Naive B cell (primary cell): ENCODE measurements around the gene E2F8. TPM values are rescaled to one million over a fixed set of nuclear protein-coding genes. Genes with fewer than 3 reads are reported as not detected.

Source experiments
- ATAC-seq, 2 donors: fragments of 150-1000 bp; cut with Tn5 transposase; 2 replicates each; pipeline ENCODE4 v1.10.0; 2021; ENCODE audit warnings: low read depth in 2 of 2, mild to moderate bottlenecking in 2 of 2, moderate library complexity in 2 of 2
- DNase-seq: peaks from one replicate; pipeline ENCODE4 v3.0.0; 2022
- H3K27ac Mint-ChIP-seq, 6 donors: one replicate each; pipeline ENCODE4 v1.8.0; 2020 to 2022; ENCODE audit warnings: mild to moderate bottlenecking in 6 of 6, mixed read lengths in 6 of 6, moderate library complexity in 5 of 6, inconsistent platforms in 2 of 6
- H3K27me3 Mint-ChIP-seq, 3 donors: one replicate each; pipeline ENCODE4 v1.8.0; 2021 to 2022; ENCODE audit warnings: mixed read lengths in 3 of 3, mild to moderate bottlenecking in 1 of 3
- H3K36me3 Mint-ChIP-seq, 2 donors: one replicate each; pipeline ENCODE4 v1.8.0; 2020 to 2022; ENCODE audit warnings: mixed read lengths in 2 of 2, inconsistent platforms in 1 of 2, mild to moderate bottlenecking in 1 of 2
- H3K4me1 Mint-ChIP-seq, 3 donors: one replicate each; pipeline ENCODE4 v1.8.0; 2020 to 2022; ENCODE audit warnings: mixed read lengths in 3 of 3, inconsistent platforms in 1 of 3, mild to moderate bottlenecking in 1 of 3, moderate library complexity in 1 of 3
- H3K4me3 Mint-ChIP-seq, 8 donors: one replicate each; pipeline ENCODE4 v1.8.0; 2020 to 2022; ENCODE audit warnings: mild to moderate bottlenecking in 8 of 8, mixed read lengths in 8 of 8, moderate library complexity in 8 of 8, inconsistent platforms in 2 of 8
- H3K9me3 Mint-ChIP-seq, 7 donors: one replicate each; pipeline ENCODE4 v1.8.0; 2020 to 2022; ENCODE audit warnings: mixed read lengths in 7 of 7, mild to moderate bottlenecking in 5 of 7, inconsistent platforms in 2 of 7, moderate library complexity in 1 of 7
- polyA plus RNA-seq, 6 donors: library from polyadenylated mRNA; unstranded; fragments of 300-500 nt; fragmentation: Illumina TruSeq; gene quantifications; one replicate each; pipeline ENCODE4 v1.2.3, GENCODE V29; 2021; ENCODE audit warnings: low read depth in 6 of 6

Gene E2F8, protein sequence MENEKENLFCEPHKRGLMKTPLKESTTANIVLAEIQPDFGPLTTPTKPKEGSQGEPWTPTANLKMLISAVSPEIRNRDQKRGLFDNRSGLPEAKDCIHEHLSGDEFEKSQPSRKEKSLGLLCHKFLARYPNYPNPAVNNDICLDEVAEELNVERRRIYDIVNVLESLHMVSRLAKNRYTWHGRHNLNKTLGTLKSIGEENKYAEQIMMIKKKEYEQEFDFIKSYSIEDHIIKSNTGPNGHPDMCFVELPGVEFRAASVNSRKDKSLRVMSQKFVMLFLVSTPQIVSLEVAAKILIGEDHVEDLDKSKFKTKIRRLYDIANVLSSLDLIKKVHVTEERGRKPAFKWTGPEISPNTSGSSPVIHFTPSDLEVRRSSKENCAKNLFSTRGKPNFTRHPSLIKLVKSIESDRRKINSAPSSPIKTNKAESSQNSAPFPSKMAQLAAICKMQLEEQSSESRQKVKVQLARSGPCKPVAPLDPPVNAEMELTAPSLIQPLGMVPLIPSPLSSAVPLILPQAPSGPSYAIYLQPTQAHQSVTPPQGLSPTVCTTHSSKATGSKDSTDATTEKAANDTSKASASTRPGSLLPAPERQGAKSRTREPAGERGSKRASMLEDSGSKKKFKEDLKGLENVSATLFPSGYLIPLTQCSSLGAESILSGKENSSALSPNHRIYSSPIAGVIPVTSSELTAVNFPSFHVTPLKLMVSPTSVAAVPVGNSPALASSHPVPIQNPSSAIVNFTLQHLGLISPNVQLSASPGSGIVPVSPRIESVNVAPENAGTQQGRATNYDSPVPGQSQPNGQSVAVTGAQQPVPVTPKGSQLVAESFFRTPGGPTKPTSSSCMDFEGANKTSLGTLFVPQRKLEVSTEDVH
- polyA plus RNA-seq = not detected

DNA sequence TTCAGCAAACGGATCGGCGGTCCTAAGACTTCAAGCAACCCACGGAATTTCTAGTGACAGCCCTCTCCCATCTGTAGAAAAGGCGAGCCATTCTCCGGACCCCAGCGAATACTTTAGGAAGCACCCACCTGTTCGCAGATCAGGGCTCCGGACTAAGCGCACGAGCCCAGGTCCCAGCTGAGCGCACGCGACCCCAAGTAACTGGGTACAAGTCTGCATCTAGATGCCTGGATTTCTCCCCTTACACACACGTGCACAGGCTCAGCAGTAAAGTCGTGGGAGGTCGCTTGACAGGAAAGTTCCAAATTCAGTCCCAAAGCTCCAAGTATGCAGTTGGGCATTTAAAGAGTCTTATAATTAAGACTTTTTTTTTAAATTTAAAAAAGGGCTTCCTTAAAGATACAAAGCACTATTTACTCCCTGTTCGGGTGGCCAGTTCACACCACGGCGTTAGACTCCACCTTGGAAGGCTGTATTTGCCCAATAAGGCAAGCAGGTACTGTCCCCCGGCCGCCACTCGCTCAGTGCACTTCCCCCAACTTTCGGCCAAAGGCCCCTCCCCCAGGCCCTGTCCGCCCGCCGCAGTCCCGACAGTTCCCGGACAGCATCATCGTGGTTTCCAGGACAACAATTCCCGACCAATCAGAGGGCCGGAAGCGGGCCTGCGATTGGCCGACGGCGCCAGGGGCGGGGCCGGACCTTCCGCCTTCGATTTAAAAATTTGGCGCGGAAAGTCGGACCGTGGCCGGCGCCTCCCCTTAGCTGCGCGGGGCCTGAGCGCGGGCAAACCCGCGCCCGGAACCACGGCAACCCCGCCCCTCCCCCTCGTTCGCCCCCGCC lies at the start of gene E2F8:
E2F8 (minus strand) TSS at position 526 of the 840 bp plus-strand sequence. CDS start 824 bp downstream, outside the sequence.
- peaks cover 15 to 25% (median 19%) of the 10 kb centered on the region in 3 donors for H3K4me1 Mint-ChIP-seq
- peaks cover 0 to 7% of the 10 kb centered on the region in 2 donors for H3K36me3 Mint-ChIP-seq
- peak within 1 kb of the TSS in 3 of 6 donors; percentile 36 to 90 (median 39) for H3K27ac Mint-ChIP-seq
- peaks cover 27 to 41% (median 41%) of the 10 kb centered on the region in 3 donors for H3K27me3 Mint-ChIP-seq
- DNase-seq (peak; percentile 78), ATAC-seq (peak; percentile 78 to 84)
- H3K9me3 Mint-ChIP-seq = peaks cover 0 to 3% (median 0%) of the 10 kb centered on the region in 7 donors
- H3K4me3 Mint-ChIP-seq = peak within 1 kb of the TSS; percentile 85 to 95 (median 90)

DNA sequence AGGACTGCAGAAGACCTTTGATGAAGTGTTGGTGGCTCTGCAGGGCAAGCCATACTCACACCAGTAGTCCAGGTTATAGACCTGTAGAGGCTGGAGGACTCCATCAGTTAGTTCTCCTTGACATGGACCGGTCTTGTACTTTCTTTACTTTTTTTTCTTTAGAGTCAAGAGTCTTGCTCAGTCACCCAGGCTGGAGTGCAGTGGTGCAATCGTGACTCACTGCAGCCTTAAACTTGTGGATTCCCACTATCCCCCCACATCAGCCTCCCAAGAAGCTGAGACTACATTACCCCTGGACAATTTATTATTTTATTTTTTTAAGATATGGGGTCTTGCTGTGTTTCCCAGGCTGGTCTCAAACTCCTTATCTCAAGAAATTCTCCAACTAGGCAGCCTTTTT lies 49.6 kb upstream of the E2F8 start:
- Mint-ChIP-seq H3K36me3 (no peaks in the 10 kb centered on the region), H3K27ac (no peak overlapping the region), H3K4me3 (no peak overlapping the region), H3K9me3 (peaks cover 0 to 2% (median 0%) of the 10 kb centered on the region in 7 donors), H3K27me3 (peaks cover 8 to 12% (median 10%) of the 10 kb centered on the region in 3 donors), H3K4me1 (no peaks in the 10 kb centered on the region)
- DNase-seq = no peak
- ATAC-seq = no peak

DNA sequence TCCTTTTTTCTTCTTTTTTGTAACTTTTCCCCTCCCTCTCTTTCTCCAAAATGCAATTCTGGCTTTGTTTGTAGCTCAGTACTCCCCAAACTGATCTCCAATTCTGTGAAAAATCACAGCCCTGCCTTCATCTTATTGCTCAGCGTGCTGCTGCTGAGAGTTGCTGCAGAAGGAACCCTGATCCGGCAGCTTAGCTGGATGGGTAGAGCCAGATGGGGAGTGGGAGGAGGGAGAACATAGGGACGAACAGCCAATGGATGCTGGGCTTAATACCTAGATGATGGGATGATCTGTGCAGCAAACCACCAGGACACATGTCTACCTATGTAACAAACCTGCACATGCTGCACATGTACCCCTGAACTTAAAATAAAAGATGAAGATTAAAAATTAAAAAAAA lies 47.5 kb upstream of the E2F8 start:
- H3K4me1 Mint-ChIP-seq = peaks cover 0 to 13% (median 7%) of the 10 kb centered on the region in 3 donors
- DNase-seq (no peak), ATAC-seq (no peak)
- no peaks in the 10 kb centered on the region for H3K36me3 Mint-ChIP-seq
- peaks cover 0 to 2% (median 0%) of the 10 kb centered on the region in 7 donors for H3K9me3 Mint-ChIP-seq
- H3K27me3 Mint-ChIP-seq = peaks cover 6 to 18% (median 8%) of the 10 kb centered on the region in 3 donors
- H3K4me3 Mint-ChIP-seq = no peak overlapping the region
- H3K27ac Mint-ChIP-seq = no peak overlapping the region

DNA sequence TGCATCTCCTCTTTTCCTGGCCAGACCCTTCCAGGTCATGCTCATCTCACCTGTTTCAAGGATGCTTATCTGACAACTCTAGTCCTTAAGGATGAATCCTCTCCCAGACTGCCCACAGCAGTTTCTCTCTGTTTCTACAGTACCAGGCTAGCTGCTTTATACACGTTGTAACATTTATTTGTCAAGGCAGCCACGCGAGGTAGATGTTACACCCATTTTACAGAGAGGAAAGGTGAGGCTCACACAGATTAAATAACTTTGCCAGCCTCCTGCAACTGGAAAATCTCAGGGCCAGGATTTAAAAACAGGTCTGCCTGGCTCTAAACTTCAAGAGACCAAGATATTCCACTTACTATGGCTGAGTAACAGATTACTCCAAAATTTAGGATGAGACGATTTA lies 45.7 kb upstream of the E2F8 start:
- H3K4me1 Mint-ChIP-seq = peaks cover 0 to 17% (median 7%) of the 10 kb centered on the region in 3 donors
- H3K36me3 Mint-ChIP-seq = no peaks in the 10 kb centered on the region
- peaks cover 6 to 18% (median 8%) of the 10 kb centered on the region in 3 donors for H3K27me3 Mint-ChIP-seq
- no peak overlapping the region for H3K4me3 Mint-ChIP-seq
- no peak for ATAC-seq
- H3K9me3 Mint-ChIP-seq = peaks cover 0 to 2% (median 0%) of the 10 kb centered on the region in 7 donors
- no peak overlapping the region for H3K27ac Mint-ChIP-seq
- no peak for DNase-seq

DNA sequence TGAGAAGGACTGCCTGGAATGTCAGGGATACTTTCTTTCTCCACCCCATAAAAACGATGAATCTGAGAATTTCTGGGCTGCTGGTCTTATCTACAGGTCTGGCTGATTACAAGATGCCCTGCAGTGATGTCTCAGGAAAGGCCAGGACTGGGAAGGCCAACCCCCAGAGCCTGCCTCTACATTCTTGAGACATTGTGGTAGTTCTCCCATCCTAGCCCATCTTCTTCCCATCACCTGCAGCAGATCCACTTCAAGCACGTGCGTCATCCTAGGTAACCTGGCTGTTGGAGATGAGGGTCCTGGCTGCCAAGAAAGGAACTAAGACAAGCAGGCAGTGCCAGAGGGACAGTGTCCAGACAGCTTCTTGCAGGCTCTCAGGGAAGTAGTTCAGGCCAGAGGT lies 44.1 kb upstream of the E2F8 start:
- peaks cover 0 to 2% (median 0%) of the 10 kb centered on the region in 7 donors for H3K9me3 Mint-ChIP-seq
- no peak overlapping the region for H3K27ac Mint-ChIP-seq
- H3K36me3 Mint-ChIP-seq = no peaks in the 10 kb centered on the region
- H3K27me3 Mint-ChIP-seq = peaks cover 6 to 18% (median 8%) of the 10 kb centered on the region in 3 donors
- ATAC-seq (no peak), DNase-seq (no peak)
- H3K4me3 Mint-ChIP-seq = no peak overlapping the region
- peaks cover 0 to 27% (median 10%) of the 10 kb centered on the region in 3 donors for H3K4me1 Mint-ChIP-seq

DNA sequence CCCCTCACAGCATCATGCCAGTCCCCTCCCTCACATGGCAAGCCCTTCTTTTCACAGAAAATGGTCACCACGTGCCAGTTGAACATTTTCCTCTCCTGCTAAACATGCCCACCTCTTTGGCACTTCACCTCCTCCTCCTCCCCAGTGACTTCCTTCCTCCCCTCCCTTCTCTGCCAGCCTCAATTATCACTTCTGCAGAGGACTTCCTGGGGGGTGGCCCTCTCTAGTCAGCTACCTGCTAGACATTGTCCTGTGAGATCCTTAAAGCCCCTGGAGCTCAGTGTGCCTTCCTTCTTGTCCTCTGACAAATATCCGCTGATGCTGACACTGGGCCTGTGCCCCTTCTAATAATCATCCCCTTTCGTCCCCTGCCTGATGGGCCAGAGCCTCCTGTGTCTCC lies 43.2 kb upstream of the E2F8 start:
- no peak for ATAC-seq
- no peak for DNase-seq

DNA sequence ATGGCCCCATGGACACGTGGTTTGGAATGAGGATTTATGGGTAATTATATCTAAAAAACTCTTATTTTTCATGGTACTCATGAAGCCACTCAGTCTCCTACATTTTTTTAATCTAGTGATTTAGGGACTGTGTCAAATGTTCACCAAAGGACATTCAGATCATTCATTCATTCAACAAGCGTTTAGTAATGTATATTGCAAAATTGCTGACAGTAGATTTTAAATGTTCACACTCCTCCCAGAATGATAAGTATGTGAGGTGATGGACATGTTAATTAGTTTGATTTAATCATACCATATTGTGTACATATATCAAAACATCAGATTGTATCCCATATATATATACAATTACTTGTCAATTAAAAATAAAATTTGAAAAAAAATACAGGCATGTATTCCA lies 40.8 kb upstream of the E2F8 start:
- Mint-ChIP-seq H3K27ac (no peak overlapping the region), H3K27me3 (peaks cover 5 to 18% (median 6%) of the 10 kb centered on the region in 3 donors)

More for the DNA sequence above, 43.2 kb upstream of the E2F8 start:
- H3K4me1 Mint-ChIP-seq = peaks cover 0 to 30% (median 10%) of the 10 kb centered on the region in 3 donors
- peaks cover 6 to 18% (median 8%) of the 10 kb centered on the region in 3 donors for H3K27me3 Mint-ChIP-seq
- no peaks in the 10 kb centered on the region for H3K36me3 Mint-ChIP-seq
- peaks cover 0 to 2% (median 0%) of the 10 kb centered on the region in 7 donors for H3K9me3 Mint-ChIP-seq
- peak overlapping the region in 1 of 6 donors; percentile 37 for H3K27ac Mint-ChIP-seq
- H3K4me3 Mint-ChIP-seq = peak overlapping the region in 1 of 8 donors; percentile 32

DNA sequence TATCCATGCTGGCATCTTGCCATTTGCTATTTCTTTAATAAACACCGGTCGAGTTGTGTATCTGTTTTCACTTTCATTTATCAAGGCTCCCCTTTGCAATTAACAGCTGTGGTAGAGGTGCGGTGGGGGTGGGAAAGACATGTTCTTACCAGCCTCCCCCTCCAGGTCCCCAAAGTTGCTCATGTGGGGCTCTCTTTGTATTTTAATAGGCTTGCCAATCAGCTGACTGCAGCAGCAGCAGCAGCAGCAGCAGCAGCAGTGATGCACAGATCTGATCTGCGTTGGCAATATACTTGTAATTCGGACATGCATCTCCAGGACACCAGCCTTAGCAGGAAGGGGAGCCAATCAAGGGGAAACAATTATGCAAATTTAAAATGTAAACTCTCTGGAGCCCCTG lies 40.3 kb upstream of the E2F8 start:
- Mint-ChIP-seq H3K27me3 (peaks cover 5 to 17% (median 5%) of the 10 kb centered on the region in 3 donors), H3K27ac (no peak overlapping the region), H3K9me3 (peaks cover 0 to 2% (median 0%) of the 10 kb centered on the region in 7 donors), H3K4me3 (peak overlapping the region in 4 of 8 donors; percentile 15 to 80 (median 44)), H3K4me1 (peaks cover 0 to 30% (median 10%) of the 10 kb centered on the region in 3 donors), H3K36me3 (no peaks in the 10 kb centered on the region)
- ATAC-seq (peak in 1 of 2 donors; percentile 68), DNase-seq (no peak)

More for the DNA sequence above, 40.8 kb upstream of the E2F8 start:
- H3K9me3 Mint-ChIP-seq = peaks cover 0 to 2% (median 0%) of the 10 kb centered on the region in 7 donors
- H3K36me3 Mint-ChIP-seq = no peaks in the 10 kb centered on the region
- ATAC-seq (no peak), DNase-seq (no peak)
- H3K4me3 Mint-ChIP-seq = no peak overlapping the region
- H3K4me1 Mint-ChIP-seq = peaks cover 0 to 30% (median 10%) of the 10 kb centered on the region in 3 donors

DNA sequence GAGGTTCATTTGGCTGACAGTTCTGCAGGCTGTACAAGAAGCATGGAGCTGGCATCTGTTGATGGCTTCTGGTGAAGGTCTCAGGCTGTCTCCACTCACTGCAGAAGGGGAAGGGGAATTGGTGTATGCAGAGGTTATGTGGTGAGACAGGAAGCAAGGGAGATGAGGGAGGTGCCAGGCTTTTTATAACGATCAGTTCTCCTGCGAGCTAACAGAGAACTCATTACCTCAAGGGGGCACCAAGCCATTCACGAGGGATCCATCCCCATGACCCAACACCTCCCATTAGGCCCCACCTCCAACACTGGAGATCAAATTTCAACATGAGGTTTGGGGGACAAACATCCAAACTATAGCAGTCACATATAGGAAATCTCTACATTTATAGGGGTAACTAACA lies 38.7 kb upstream of the E2F8 start:
- Mint-ChIP-seq H3K27ac (no peak overlapping the region), H3K36me3 (no peaks in the 10 kb centered on the region), H3K4me1 (peaks cover 0 to 26% (median 10%) of the 10 kb centered on the region in 3 donors), H3K4me3 (no peak overlapping the region), H3K9me3 (no peaks in the 10 kb centered on the region), H3K27me3 (peaks cover 0 to 1% (median 0%) of the 10 kb centered on the region in 3 donors)
- DNase-seq (no peak), ATAC-seq (no peak)

DNA sequence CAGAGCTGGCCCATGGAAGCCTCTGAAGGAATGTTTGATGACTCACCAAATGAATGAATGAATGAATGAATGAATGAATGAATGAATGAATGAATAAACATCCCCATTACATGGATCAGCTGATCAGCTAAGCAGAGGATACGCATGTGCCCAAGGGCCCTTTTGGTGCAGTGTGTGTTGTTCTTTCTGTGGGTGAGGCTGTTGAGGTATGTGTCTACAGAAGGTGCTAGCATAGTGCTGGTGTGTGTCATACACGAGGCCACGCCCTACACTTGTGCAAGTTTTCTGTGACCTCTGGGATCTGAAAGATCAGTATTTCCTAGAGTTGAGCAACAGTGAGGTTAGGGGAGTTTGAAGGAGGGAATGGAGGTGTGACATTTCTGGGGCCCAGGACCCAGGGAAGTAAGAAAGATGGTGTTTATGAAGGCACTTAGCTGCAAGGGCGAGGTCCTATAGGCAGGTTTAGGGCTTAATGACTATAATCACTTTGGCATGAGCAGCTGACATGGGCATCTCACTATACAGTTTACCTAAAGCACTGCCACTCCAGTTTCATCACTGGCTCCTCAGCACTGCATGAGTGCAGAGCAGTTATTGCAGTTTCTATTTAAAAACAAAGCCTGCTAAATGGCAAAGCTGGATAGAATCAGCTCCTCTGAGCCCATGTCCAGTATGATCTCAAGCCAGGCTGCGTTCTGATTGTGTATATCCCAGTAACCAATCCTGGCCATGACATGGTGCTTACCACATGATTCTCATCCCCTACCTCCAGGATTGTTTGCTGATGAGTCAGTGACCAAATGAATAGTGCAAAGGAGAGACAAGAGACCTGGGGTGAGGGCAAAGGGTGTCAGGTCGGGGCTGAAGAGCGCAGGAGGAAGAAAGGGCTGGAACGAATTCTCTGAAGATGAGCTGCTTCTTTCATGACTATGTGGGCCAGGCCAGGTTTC lies 36.4 kb upstream of the E2F8 start:
- Mint-ChIP-seq H3K4me3 (no peak overlapping the region), H3K9me3 (peaks cover 0 to 4% (median 0%) of the 10 kb centered on the region in 7 donors), H3K36me3 (no peaks in the 10 kb centered on the region), H3K27ac (no peak overlapping the region), H3K27me3 (peaks cover 0 to 7% (median 0%) of the 10 kb centered on the region in 3 donors), H3K4me1 (peaks cover 0 to 16% (median 4%) of the 10 kb centered on the region in 3 donors)
- DNase-seq (no peak), ATAC-seq (no peak)

DNA sequence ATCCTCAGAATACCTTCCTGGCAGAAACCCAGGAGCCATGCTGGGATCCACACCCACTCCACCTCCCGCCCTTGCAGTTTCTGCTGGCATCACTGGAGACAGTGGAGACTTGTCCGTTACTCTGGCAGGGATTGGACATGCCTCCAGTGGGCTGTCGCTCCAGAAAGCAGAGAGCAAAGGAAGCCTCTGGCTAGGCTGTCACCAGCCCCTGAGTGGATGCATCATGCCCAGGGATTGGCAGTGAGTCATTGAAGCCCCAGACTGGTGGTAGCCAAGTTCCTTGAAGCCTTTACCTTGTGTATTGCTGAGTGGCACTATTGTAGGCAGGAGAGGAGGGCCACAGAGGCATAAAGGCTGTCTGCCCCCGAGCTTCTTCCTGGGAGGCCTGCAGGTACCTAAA lies 34.8 kb upstream of the E2F8 start:
- no peak overlapping the region for H3K27ac Mint-ChIP-seq
- H3K27me3 Mint-ChIP-seq = peaks cover 8 to 23% (median 14%) of the 10 kb centered on the region in 3 donors
- peaks cover 0 to 5% (median 3%) of the 10 kb centered on the region in 3 donors for H3K4me1 Mint-ChIP-seq
- no peaks in the 10 kb centered on the region for H3K36me3 Mint-ChIP-seq
- peaks cover 0 to 4% (median 0%) of the 10 kb centered on the region in 7 donors for H3K9me3 Mint-ChIP-seq
- ATAC-seq (no peak), DNase-seq (no peak)
- H3K4me3 Mint-ChIP-seq = no peak overlapping the region
